Fibroblast of the conjunctiva (primary cell): Measurements from ENCODE around the gene GPR148.

Experiments used
- DNase-seq: peaks from one replicate; pipeline ENCODE4 v3.0.0-alpha.2; 2010; ENCODE audit warnings: low read depth

The GPR148 gene

GRCh38 chr2:130749641-130750040, 20.8 kb downstream of the GPR148 start:
- no peak for DNase-seq

GRCh38 chr2:130754811-130755210, 25.9 kb downstream of the GPR148 start:
- no peak for DNase-seq

DNA sequence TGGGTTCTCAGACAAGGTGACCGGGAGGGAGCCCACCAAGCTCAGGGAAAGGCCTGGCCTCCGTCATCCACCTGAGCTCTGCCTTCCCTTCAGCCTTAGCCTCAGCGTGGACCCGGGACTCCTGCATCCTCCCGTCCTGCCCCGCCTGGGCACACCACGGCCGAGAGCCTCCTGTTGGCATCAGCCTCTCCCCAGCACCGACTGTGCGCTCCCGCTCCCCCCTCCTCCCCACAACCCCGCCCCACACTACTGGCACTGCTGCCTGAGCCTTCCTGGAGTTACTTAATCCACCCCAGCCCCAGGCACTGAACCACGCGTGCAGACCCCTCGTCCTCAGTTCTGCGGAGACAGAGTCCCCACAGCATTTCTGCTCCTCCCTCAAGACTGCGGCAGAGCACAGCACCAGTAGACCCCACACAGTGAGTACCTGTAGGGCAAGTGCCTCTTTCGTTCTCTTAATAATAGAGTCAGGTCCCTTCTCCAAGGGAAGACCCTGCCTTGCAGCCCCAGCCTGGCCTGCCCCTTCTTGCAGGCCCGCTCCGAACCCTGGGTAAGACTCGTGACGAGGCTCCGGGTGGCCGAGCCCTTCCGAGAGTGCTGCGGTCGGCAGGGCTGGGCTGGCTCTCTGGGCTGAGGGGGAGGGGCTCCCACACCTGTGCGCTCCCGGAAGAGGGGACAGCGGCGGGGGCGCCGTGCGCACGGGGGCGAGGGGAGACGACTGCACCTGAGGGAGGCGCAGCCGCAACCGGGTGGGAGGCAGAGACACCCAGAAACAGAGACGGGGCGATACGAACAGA, 26.6 kb downstream of the GPR148 start, which contains the start of gene AMER3:
TSS of gene AMER3 (plus strand) at position 285 of the 797 bp plus-strand sequence. CDS start 6,533 bp downstream, outside the sequence.
- no peak for DNase-seq

- DNase-seq, result no peak
Measured at GRCh38 chr2:130756053-130756873, 27.4 kb downstream of the GPR148 start.

- DNase-seq, result no peak
Measured at GRCh38 chr2:130756874-130757668, 28.2 kb downstream of the GPR148 start.

DNA sequence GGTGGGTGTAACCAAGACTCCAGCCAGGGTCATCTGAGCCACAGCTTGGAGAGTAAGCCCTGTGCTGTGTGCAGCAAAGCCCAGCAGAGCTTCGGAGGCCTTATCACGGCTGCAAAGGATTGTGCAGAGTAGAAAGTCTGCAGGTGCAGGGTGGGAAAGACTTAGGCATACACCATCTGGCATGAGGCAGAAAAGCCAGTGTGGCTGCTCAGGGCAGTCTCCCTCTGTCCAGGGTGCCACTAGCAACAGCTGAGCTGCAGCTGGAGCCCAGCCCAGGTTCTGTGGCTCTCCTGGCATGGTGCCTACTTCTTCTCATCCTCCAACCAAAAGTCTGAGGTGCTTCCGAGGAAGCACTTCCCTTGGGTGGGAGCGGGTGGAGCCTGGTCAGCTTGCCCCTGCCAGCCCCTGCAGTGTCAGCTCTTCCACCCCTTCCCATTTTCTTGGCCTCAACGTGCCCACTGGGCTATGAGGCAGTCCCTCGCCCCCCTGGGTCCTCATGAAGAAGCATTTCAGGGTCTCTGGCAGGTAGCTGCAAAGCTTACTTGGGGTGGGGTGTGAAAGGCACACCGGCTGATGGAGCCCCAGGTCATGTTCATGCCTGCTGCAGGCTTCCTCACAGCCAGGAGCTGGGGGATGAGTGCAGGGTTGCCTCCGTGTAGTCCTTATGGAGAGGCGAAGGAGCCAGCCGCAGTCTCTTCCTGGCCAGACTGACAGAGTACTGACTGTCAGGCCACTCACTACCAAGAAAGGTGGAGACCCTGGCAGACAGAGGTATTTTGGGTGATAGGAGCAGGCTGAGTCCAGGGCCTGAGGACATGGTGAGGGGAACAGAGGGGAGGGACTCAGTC, 31.3 kb downstream of the GPR148 start:
- DNase-seq, result no peak

- no peak for DNase-seq
Measured at GRCh38 chr2:130760754-130761751, 32.2 kb downstream of the GPR148 start.

GRCh38 chr2:130762031-130762909, 33.4 kb downstream of the GPR148 start:
- no peak for DNase-seq

DNA sequence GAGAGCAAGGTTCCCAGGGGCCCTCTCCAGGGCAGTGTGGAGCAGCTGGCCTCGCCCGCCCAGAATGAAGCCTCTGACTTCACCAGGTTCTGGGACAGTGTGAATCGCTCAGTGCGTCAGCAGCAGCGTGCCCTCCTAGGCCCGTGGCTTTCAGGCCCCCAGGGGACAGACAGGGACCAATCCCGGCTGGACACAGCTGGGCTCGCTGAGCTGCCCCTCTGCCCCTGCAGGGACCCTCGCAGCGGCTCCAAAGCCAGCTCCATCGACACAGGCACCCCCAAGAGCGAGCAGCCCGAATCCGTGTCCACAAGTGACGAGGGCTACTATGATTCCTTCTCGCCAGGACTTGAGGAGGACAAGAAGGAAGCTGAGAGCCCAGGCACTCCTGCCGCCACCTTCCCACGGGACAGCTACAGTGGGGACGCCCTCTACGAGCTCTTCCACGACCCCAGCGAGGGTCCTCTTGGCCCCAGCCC, 34.1 kb downstream of the GPR148 start:
- no peak for DNase-seq

DNA sequence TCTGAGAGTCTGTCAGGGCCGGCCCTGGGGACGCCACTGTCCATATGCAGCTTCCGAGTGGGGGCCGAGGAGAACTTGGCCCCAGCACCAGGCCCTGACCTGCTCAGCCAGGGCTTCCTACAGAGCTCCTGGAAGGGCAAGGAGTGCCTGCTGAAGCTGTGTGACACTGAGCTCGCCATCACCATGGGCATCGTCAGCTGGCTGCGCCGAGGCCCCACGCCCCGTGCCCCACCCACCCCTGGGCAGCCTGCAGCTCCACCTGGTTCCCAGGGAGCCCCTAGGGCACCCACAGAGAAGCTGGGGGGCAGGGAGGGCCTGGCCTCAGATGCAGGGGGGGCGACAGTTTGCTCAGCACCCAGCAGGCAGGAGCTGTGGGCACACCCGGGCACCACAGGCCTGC, 34.5 kb downstream of the GPR148 start:
- no peak for DNase-seq

- DNase-seq, result no peak
Measured at GRCh38 chr2:130764035-130764820, 35.4 kb downstream of the GPR148 start.

DNA sequence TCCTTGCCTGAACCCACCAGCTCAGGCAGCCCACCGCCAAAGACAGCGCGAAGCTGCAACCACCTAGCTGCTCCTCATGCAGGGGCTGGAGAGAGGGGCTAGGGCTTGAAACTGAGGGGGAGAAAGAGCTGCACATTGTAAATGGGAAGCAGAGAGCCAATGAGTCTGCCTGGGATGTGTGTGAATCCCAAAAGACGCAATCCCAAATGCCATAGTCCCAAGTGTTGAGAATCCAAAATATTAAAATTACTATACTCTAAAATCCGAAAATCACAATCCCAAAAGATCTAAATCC, 35.9 kb downstream of the GPR148 start:
- no peak for DNase-seq

DNA sequence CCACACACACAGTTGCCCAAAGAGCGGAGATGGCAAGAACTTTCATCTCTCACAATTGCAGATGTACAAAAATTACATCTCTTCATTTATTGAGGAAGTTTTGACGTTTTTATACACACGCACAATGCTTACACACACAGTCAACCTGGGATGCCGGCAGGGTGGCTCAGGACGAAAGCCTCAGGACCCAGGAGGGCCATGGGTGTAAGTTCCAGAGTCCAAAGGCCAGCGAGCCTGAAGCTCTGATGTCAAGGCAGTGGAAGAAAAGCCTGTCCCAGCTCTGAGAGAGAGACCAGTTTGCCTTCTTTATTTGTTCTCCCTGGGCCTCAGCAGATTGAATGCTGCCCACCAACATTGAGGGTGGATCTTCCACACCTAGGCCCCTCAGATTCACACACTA, 36.6 kb downstream of the GPR148 start:
- DNase-seq, result no peak

DNA sequence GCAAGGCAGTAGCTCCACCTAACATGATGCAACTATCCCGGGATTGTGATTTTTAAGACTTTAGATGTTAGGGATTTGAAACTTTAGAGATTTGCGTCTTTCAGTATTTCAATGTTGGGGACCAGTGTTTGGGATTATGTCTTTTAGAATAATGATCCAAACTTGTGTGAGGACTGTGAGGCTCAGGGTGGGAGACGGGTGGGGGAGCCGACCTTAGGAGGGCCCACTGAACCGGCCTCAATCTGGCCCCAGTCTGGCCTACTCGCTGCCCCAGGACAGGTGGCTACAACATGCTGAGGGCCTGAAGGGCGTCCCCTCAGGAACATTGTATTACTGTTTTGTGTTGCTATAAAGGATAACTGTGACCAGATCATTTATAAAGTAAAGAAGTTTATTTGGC, 37.2 kb downstream of the GPR148 start:
- no peak for DNase-seq

DNA sequence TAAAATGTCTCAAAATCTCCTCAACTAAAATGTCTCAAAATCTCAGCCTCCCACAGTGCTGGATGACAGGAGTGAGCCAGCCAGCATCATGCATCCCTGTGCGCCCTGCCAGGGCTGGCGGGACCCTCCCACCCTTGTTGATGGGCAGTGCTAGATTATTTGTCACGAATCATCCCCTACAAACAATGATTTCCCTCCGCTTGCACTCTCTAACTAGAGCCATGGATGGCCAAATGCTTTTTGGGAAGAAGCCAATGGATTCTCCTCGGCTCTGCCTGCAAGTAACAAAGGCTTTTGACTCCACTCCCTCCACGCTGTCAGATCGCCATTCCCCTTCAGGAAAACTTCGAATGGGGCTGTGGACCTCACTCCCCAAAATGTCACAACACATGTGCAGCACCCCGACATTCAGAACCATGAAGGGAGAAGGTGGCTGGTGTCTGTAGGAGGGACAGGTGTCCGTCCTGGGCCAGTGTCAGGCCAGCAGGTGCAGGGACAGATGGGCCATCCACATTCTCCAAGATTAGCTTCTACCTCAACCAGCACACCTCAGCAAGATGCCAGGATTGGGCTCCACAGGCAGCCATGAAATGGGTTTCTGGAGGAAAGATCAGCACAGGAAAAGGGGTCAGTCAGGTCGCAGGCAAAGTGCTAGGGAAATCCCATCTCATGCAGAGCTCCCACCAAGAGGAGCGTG, 38.0 kb downstream of the GPR148 start:
- no peak for DNase-seq

- DNase-seq, result no peak
Measured at GRCh38 chr2:130767408-130767775, 38.5 kb downstream of the GPR148 start.

- DNase-seq, result no peak
Measured at GRCh38 chr2:130768191-130768855, 39.5 kb downstream of the GPR148 start.
